GM12865 (cell line): Measurements from ENCODE around the gene SAV1.

ENCODE experiments used
- DNase-seq: peaks from one replicate; pipeline ENCODE4 v3.0.0; 2010; ENCODE audit warnings: low read depth
- H3K4me3 ChIP-seq: 2 replicates; pipeline ENCODE4 v1.5.1; 2011; ENCODE audit warnings: mild to moderate bottlenecking, low read depth, low read length, control low read depth
- TF ChIP-seq, protein P1 (sequence below): IDR thresholded peaks from 2 replicates; pipeline ENCODE4 v1.5.1; 2011; ENCODE audit warnings: low read length, control low read depth, low read depth, inconsistent platforms; ENCODE audit not compliant: insufficient read depth; ENCODE audit errors: missing control alignments

SAV1 gene

DNA sequence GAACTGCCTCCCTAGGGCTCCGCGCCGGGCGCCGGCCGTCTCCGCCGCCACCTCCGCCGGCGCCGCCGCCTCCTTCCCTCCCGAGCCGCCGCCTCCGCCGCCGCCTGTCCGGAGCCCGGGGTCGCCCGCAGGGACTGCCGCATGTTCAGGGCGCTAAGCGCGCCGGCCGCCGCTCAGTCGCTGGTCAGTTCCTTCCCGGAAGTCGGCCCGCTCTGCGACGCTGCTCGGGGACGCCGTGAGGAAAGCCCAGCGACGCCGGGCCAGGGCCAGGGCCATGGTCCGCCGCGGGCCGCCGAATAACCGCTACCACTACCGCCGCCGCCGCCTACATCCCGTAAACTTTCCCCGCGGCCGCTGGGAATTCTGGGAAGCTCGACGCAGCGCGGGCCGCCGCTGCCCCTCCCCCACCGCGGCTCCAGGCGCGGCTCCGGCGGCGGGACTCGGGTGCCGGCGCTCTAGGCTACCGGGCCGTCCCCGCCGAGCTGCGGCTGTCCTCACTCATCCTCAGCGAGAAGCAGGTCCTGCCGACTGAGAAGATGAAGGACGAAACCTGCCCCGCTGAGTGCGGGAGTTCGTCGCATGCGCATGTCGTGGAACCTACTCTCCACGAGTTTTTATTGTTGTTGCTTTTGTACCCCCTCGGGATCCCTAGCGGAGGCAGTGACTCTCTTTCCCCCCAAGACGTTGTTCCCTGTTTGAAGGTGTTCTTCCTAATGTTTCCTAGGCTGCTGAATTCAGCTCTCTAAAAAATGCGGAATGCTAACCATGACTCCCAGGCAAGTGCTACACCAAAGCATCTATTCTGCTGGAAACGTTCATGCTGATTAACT, at the start of gene SAV1:
TSS of gene SAV1 (minus strand) at position 311 of the 830 bp plus-strand sequence. CDS start 339 bp downstream, outside the sequence.
- TF ChIP-seq, protein P1, sequence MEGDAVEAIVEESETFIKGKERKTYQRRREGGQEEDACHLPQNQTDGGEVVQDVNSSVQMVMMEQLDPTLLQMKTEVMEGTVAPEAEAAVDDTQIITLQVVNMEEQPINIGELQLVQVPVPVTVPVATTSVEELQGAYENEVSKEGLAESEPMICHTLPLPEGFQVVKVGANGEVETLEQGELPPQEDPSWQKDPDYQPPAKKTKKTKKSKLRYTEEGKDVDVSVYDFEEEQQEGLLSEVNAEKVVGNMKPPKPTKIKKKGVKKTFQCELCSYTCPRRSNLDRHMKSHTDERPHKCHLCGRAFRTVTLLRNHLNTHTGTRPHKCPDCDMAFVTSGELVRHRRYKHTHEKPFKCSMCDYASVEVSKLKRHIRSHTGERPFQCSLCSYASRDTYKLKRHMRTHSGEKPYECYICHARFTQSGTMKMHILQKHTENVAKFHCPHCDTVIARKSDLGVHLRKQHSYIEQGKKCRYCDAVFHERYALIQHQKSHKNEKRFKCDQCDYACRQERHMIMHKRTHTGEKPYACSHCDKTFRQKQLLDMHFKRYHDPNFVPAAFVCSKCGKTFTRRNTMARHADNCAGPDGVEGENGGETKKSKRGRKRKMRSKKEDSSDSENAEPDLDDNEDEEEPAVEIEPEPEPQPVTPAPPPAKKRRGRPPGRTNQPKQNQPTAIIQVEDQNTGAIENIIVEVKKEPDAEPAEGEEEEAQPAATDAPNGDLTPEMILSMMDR, result no peak
- peak; percentile 78 for DNase-seq
- H3K4me3 ChIP-seq, result peak within 1 kb of the TSS; percentile 60

DNA sequence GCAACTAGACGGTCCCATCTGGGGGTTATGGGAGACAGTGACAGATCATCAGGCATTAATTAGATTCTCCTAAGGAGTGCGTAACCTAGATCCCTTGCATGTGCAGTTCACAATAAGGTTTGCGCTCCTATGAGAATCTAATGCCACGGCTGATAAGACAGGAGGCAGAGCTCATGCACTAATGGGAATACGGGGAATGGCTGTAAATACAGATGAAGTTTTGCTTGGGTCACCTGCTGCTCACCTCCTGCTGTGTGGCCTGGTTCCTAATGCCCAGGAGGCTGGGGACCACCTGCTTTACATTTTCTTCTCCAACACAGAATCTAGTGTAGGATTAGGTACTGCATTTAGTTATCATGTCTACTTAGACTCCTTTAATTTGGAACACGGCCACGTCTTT, 49.7 kb upstream of the SAV1 start:
- no peak for DNase-seq
- no peak overlapping the region for H3K4me3 ChIP-seq
- TF ChIP-seq, protein P1, result no peak

GRCh38 chr14:50714450-50715073, 46.5 kb upstream of the SAV1 start:
- TF ChIP-seq, protein P1, result peak; percentile 77
- H3K4me3 ChIP-seq, result no peak overlapping the region
- DNase-seq, result peak; percentile 63

- H3K4me3 ChIP-seq, result no peak overlapping the region
- DNase-seq, result no peak
- TF ChIP-seq, protein P1, result no peak
Observed at GRCh38 chr14:50711043-50711442, 42.9 kb upstream of the SAV1 start.

DNA sequence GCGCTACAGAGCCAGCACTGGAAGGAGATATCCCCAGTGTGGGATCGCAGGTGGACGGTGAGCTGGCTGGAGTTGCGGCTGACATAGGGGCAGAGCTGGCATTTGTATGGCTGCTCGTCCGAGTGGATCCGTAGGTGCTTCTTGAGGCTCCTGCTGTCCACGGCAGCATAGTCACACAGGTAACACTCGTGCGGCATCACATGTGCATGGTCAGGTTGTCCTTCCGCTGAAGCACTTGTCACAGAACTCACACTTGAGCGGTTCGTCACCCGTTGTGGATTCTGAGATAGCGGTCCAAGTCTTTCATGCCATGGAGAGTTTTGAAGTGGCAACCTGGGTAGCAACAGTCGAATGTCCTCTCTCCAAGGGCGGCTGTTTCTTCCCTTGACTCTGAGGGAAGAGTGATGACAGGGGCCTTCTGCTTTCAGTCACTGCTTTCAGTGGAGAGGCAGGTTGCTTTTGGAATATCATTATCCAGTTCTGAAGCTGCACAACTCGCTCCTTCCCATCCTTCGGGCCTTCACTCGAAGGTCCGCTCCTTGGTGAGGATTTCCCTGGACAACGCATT, 37.0 kb upstream of the SAV1 start:
- no peak overlapping the region for H3K4me3 ChIP-seq
- TF ChIP-seq, protein P1, result no peak
- no peak for DNase-seq

DNA sequence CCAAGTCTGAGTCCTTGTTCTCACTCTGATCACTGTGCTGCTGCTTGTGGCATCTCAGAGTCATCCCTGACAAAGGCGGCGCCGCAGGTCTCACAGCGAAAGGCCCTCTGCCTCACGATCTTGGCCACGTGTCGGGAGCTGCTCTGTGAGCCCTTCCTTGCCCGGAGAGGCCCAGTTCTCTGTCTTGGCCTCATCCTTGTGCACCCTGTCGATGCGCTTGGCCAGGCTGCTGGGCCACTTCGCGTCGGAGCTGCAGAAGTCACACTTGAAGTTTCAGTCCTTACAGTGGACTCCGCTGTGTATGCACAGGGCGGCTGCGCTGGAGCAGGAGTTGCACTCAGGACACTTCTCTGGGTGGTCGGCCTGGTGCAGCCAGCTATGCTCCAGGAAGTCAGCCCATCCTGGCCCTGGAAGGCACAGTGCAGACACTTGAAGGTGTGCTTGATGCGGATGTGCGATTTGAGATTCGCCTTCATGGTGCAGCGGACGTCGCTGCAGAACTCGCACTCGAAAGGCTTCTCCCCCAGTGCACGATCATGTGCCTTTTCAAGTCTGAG, 36.4 kb upstream of the SAV1 start:
- no peak for DNase-seq
- TF ChIP-seq, protein P1, result no peak
- no peak overlapping the region for H3K4me3 ChIP-seq
